22Rv1 (cell line): ENCODE measurements around the gene MOAP1.

ENCODE experiments used
- ZFX ChIP-seq: fragments of 450-650 bp; IDR thresholded peaks from 2 replicates; pipeline ENCODE4 v1.6.1; 2017; ENCODE audit warnings: antibody characterized with exemption, borderline replicate concordance
- TF ChIP-seq, protein P1 (sequence below): fragments of 450-650 bp; IDR thresholded peaks from 2 replicates; pipeline ENCODE4 v1.5.1; 2017; ENCODE audit warnings: mild to moderate bottlenecking

GRCh38 chr14:93146119-93146518 lies 38.6 kb downstream of the MOAP1 start:
- TF ChIP-seq, protein P1, sequence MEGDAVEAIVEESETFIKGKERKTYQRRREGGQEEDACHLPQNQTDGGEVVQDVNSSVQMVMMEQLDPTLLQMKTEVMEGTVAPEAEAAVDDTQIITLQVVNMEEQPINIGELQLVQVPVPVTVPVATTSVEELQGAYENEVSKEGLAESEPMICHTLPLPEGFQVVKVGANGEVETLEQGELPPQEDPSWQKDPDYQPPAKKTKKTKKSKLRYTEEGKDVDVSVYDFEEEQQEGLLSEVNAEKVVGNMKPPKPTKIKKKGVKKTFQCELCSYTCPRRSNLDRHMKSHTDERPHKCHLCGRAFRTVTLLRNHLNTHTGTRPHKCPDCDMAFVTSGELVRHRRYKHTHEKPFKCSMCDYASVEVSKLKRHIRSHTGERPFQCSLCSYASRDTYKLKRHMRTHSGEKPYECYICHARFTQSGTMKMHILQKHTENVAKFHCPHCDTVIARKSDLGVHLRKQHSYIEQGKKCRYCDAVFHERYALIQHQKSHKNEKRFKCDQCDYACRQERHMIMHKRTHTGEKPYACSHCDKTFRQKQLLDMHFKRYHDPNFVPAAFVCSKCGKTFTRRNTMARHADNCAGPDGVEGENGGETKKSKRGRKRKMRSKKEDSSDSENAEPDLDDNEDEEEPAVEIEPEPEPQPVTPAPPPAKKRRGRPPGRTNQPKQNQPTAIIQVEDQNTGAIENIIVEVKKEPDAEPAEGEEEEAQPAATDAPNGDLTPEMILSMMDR, result no peak
- TF ChIP-seq ZFX, result no peak
